K562 (cell line): Measurements from ENCODE around the gene ELF1. TPM values are rescaled to one million over a fixed set of nuclear protein-coding genes. Genes with fewer than 3 reads are reported as not detected.

Experiments
- ATAC-seq: fragments of 200-7000 bp; cut with Tn5 transposase; 3 replicates; pipeline ENCODE4 v1.9.1; 2020; ENCODE audit warnings: moderate library complexity
- BruUV-seq: library from RNA; stranded (reverse); fragments of 400-500 nt; replicated peaks from 2 replicates; lab custom pipeline; 2021; lab: Mats Ljungman, UMichigan
- CTCF ChIA-PET: fragments of 300-600 bp; formaldehyde crosslinking; extraction: SDS; loops from one replicate; lab custom pipeline; 2021; ENCODE audit warnings: low intra/inter-chr PET ratio; lab: Yijun Ruan, JAX
- POLR2A ChIA-PET: fragments of 300-600, 350-650 bp; sonication (Branson Sonifier 250); formaldehyde crosslinking; extraction: SDS; loops from one replicate; lab custom pipeline; 2021; ENCODE audit warnings: antibody characterized with exemption, inconsistent platforms; lab: Yijun Ruan, JAX
- DNase-seq, 4 experiments: peaks; one replicate each; pipeline versions ENCODE4 v3.0.0 to v3.0.0-alpha.2; 2011 to 2018; ENCODE audit warnings: low spot score in 3 of 4, mixed read lengths in 3 of 4; ENCODE audit errors: extremely low read depth in 1 of 4
- FAIRE-seq: peaks from 2 replicates; lab custom pipeline; 2011; peaks lifted over from hg19 to GRCh38; lab: Jason Lieb, UNC
- H2AFZ ChIP-seq: 2 replicates; pipeline ENCODE4 v1.6.0; 2011; ENCODE audit warnings: low read depth, low read length, control low read depth, inconsistent platforms
- H3K27ac ChIP-seq: fragments of 200-600 bp; 3 replicates; pipeline ENCODE4 v1.8.0; 2011; ENCODE audit warnings: low read depth, mild to moderate bottlenecking, control low read depth, inconsistent platforms, low read length, moderate library complexity, mixed read lengths; ENCODE audit errors: extremely low read depth
- H3K27me3 ChIP-seq, 2 experiments: fragments of 300-600 bp in 1 of 2; 2 replicates in 1 of 2; 3 replicates in 1 of 2; pipeline versions ENCODE4 v1.6.0 to v1.8.0; 2011; ENCODE audit warnings: inconsistent platforms in 2 of 2, low read length in 2 of 2, mild to moderate bottlenecking in 1 of 2, mixed read lengths in 1 of 2, moderate library complexity in 1 of 2; ENCODE audit not compliant: control insufficient read depth in 2 of 2, insufficient read depth in 2 of 2
- H3K36me3 ChIP-seq: fragments of 300-600 bp; 3 replicates; pipeline ENCODE4 v1.8.0; 2011; ENCODE audit warnings: mild to moderate bottlenecking, low read length, inconsistent platforms; ENCODE audit not compliant: control insufficient read depth, insufficient read depth
- H3K4me1 ChIP-seq, 2 experiments: fragments of 200-600 bp in 1 of 2; replicated peaks in 1 of 2; 2 replicates in 1 of 2; 3 replicates in 1 of 2; pipeline versions ENCODE4 v1.5.1 to v1.8.0; 2011; ENCODE audit warnings: inconsistent platforms in 2 of 2, low read length in 2 of 2, mild to moderate bottlenecking in 1 of 2, mixed read lengths in 1 of 2, moderate library complexity in 1 of 2; ENCODE audit not compliant: control insufficient read depth in 2 of 2, insufficient read depth in 2 of 2
- H3K4me2 ChIP-seq: 2 replicates; pipeline ENCODE4 v1.6.1; 2011; ENCODE audit warnings: low read length, control low read depth, inconsistent platforms, mixed read lengths; ENCODE audit not compliant: insufficient read depth
- H3K4me3 ChIP-seq: fragments of 200-600 bp; sonication (generic), shearing (Covaris generic); 2 replicates; pipeline ENCODE4 v1.5.1; 2016; ENCODE audit warnings: control low read depth, inconsistent platforms
- H3K79me2 ChIP-seq: fragments of 200-600 bp; 3 replicates; pipeline ENCODE4 v1.8.0; 2011; ENCODE audit warnings: low read length, inconsistent platforms; ENCODE audit not compliant: control insufficient read depth, insufficient read depth
- H3K9ac ChIP-seq, 2 experiments: 2 replicates each; pipeline versions ENCODE4 v1.6.0 to v1.6.1; 2011; ENCODE audit warnings: low read depth in 2 of 2, low read length in 2 of 2, control low read depth in 1 of 2, inconsistent platforms in 1 of 2, mild to moderate bottlenecking in 1 of 2, mixed read lengths in 1 of 2; ENCODE audit not compliant: insufficient read depth in 1 of 2
- H3K9me1 ChIP-seq: one replicate; pipeline ENCODE4 v1.6.0; 2011; ENCODE audit warnings: inconsistent platforms, mild to moderate bottlenecking, low read length, moderate library complexity; ENCODE audit not compliant: control insufficient read depth, insufficient read depth
- H3K9me3 ChIP-seq: replicated peaks from 2 replicates; pipeline ENCODE4 v1.5.1; 2011; ENCODE audit warnings: low read depth, low read length, inconsistent platforms; ENCODE audit not compliant: control insufficient read depth, insufficient read depth
- H4K20me1 ChIP-seq: replicated peaks from 2 replicates; pipeline ENCODE4 v1.6.1; 2011; ENCODE audit warnings: low read length, inconsistent platforms, mixed read lengths; ENCODE audit not compliant: control insufficient read depth, insufficient read depth
- CBX5 ChIP-seq: IDR thresholded peaks from 2 replicates; pipeline ENCODE4 v1.6.1; 2014; ENCODE audit warnings: low read depth, borderline replicate concordance
- ZNF121 ChIP-seq: sonication (generic); formaldehyde crosslinking; conservative IDR thresholded peaks from 2 replicates; pipeline ENCODE4 v1.8.0; 2022; ENCODE audit warnings: missing genetic modification reagents
- WGBS: fragments of 100-300 bp; shearing (Covaris generic); methylation state at CpG from one replicate; pipeline ENCODE4 v1.1.6; 2016; ENCODE audit warnings: low coverage, mixed read lengths; ENCODE audit not compliant: insufficient coverage; ENCODE audit errors: missing lambda C conversion rate; 5-methylcytosine and 5-hydroxymethylcytosine counted together
- in situ Hi-C: fragments of 300-500 bp; cut with MboI; formaldehyde crosslinking; loops from 4 replicates; pipeline ENCODE4 v1.15.0; 2018; ENCODE audit warnings: inconsistent platforms, mixed read lengths
- intact Hi-C: fragments of 100-400 bp; cut with micrococcal nuclease; formaldehyde crosslinking; loops from 2 replicates; pipeline ENCODE4 v1.14.2; 2022
- polyA plus RNA-seq, 8 experiments: library from polyadenylated mRNA; depleted of rRNA in 4 of 8; stranded (reverse) in 5 of 8; unstranded in 3 of 8; fragments of >200 nt; fragmentation: Nextera tagmentation in 2 of 8; fragmentation: Illumina TruSeq in 1 of 8; extraction: Ambion mirVana in 2 of 8; extraction: Trizol in 1 of 8; gene quantifications; 2 replicates each; pipeline versions ENCODE4 v1.2.1 to v1.2.3, GENCODE V29; 2011 to 2014; ENCODE audit warnings: inconsistent platforms in 1 of 8, missing spikeins in 1 of 8
- total RNA-seq, 7 experiments: library from RNA; depleted of rRNA in 6 of 7; stranded (reverse); fragments of >200 nt in 6 of 7; fragmentation: Illumina TruSeq in 2 of 7; extraction: Trizol in 2 of 7; gene quantifications; 2 replicates each; pipeline versions ENCODE4 v1.2.1 to v1.2.3, GENCODE V29; 2011 to 2021; ENCODE audit warnings: low replicate concordance in 1 of 7
- TF ChIP-seq, protein P1 (sequence below): fragments of 200-600 bp; sonication (generic); IDR thresholded peaks from one replicate; pipeline ENCODE4 v1.6.1; 2012; ENCODE audit warnings: mild to moderate bottlenecking, low read depth, low read length, inconsistent platforms

The ELF1 gene
- total and polyA plus RNA-seq, 9 of the 15 experiments (the other 6 are each of a cell fraction or from before 2014, with no cell fraction given) = 24.7 to 54.4 (median 33.4) TPM

DNA sequence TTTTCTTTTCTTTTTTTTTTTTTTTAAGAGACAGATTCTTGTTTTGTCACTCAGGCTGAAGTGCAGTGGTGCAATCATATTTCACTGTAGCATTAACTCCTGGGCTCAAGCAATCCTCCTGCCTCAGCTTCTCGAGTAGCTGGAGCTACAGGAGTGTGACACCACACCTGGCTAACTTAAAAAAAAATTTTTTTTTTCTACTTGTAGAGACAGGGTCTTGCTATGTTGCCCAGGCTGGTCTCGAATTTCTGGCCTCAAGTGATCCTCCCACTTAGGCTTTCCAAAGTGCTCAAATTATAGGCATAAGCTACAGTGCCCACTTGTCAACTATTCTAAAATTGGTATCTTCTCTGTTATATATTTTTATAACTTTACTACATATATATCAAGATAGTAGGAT is 6.6 kb downstream of the ELF1 start:
- in situ Hi-C loops = no loop called here
- WGBS = 57% methylated on average over 1 of the region's 2 CpGs

DNA sequence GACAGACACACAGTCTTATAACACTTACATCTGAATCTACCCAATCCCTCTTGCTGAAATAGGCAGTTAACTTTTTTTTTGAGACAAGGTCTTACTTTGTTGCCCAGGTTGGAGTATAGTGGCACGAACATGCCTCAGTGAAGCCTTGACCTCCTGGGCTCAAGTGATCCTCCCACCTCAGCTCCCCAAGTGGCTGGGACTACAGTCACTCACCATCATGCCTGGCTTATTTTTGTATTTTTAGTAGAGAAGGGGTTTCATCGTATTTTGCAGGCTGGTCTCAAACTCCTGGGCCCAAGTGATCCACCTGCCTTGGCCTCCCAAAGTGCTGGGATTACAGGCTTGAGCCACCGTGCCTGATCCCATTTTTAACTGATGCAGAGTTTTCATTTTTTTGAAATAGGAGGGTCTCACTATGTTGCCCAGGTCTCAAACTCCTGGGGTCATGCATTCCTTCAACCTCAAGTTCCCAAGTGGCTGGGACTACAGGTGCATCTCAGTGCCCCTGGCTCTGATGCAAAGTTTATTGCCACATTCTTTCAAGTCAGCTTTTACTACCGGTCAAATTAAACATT is 7.6 kb downstream of the ELF1 start:
- Histone ChIP-seq H2AFZ (no peak overlapping the region), H3K4me3 (no peak overlapping the region), H3K36me3 (peaks cover 29% of the 10 kb centered on the region; the same call in 2 of the 3 replicates), H3K9ac (no peak overlapping the region), H4K20me1 (no peaks in the 10 kb centered on the region), H3K4me2 (no peak overlapping the region; the same call in 1 of the 2 replicates), H3K27me3 (no peaks in the 10 kb centered on the region), H3K79me2 (peaks cover 100% of the 10 kb centered on the region), H3K9me3 (no peaks in the 10 kb centered on the region), H3K4me1 (peaks cover 3 to 32% of the 10 kb centered on the region in 2 experiments; a peak in 4 of 5 replicates), H3K9me1 (no peaks in the 10 kb centered on the region), H3K27ac (no peak overlapping the region)
- intact Hi-C loops (no loop called here), in situ Hi-C loops (no loop called here)
- POLR2A ChIA-PET = interaction anchor here (0.6 to 2.3 kb wide), 4 partner anchors 8 to 39 kb away, joined by 3 to 10 read pairs (median 3); partner anchors contain the start of gene ELF1
- no peak for FAIRE-seq
- WGBS = 66% methylated on average over 4 of the region's 4 CpGs
- CTCF ChIA-PET = no interaction called here
- no TSS peak for BruUV-seq
- DNase-seq = no peak
- ATAC-seq = no peak
- TF ChIP-seq, protein P1, sequence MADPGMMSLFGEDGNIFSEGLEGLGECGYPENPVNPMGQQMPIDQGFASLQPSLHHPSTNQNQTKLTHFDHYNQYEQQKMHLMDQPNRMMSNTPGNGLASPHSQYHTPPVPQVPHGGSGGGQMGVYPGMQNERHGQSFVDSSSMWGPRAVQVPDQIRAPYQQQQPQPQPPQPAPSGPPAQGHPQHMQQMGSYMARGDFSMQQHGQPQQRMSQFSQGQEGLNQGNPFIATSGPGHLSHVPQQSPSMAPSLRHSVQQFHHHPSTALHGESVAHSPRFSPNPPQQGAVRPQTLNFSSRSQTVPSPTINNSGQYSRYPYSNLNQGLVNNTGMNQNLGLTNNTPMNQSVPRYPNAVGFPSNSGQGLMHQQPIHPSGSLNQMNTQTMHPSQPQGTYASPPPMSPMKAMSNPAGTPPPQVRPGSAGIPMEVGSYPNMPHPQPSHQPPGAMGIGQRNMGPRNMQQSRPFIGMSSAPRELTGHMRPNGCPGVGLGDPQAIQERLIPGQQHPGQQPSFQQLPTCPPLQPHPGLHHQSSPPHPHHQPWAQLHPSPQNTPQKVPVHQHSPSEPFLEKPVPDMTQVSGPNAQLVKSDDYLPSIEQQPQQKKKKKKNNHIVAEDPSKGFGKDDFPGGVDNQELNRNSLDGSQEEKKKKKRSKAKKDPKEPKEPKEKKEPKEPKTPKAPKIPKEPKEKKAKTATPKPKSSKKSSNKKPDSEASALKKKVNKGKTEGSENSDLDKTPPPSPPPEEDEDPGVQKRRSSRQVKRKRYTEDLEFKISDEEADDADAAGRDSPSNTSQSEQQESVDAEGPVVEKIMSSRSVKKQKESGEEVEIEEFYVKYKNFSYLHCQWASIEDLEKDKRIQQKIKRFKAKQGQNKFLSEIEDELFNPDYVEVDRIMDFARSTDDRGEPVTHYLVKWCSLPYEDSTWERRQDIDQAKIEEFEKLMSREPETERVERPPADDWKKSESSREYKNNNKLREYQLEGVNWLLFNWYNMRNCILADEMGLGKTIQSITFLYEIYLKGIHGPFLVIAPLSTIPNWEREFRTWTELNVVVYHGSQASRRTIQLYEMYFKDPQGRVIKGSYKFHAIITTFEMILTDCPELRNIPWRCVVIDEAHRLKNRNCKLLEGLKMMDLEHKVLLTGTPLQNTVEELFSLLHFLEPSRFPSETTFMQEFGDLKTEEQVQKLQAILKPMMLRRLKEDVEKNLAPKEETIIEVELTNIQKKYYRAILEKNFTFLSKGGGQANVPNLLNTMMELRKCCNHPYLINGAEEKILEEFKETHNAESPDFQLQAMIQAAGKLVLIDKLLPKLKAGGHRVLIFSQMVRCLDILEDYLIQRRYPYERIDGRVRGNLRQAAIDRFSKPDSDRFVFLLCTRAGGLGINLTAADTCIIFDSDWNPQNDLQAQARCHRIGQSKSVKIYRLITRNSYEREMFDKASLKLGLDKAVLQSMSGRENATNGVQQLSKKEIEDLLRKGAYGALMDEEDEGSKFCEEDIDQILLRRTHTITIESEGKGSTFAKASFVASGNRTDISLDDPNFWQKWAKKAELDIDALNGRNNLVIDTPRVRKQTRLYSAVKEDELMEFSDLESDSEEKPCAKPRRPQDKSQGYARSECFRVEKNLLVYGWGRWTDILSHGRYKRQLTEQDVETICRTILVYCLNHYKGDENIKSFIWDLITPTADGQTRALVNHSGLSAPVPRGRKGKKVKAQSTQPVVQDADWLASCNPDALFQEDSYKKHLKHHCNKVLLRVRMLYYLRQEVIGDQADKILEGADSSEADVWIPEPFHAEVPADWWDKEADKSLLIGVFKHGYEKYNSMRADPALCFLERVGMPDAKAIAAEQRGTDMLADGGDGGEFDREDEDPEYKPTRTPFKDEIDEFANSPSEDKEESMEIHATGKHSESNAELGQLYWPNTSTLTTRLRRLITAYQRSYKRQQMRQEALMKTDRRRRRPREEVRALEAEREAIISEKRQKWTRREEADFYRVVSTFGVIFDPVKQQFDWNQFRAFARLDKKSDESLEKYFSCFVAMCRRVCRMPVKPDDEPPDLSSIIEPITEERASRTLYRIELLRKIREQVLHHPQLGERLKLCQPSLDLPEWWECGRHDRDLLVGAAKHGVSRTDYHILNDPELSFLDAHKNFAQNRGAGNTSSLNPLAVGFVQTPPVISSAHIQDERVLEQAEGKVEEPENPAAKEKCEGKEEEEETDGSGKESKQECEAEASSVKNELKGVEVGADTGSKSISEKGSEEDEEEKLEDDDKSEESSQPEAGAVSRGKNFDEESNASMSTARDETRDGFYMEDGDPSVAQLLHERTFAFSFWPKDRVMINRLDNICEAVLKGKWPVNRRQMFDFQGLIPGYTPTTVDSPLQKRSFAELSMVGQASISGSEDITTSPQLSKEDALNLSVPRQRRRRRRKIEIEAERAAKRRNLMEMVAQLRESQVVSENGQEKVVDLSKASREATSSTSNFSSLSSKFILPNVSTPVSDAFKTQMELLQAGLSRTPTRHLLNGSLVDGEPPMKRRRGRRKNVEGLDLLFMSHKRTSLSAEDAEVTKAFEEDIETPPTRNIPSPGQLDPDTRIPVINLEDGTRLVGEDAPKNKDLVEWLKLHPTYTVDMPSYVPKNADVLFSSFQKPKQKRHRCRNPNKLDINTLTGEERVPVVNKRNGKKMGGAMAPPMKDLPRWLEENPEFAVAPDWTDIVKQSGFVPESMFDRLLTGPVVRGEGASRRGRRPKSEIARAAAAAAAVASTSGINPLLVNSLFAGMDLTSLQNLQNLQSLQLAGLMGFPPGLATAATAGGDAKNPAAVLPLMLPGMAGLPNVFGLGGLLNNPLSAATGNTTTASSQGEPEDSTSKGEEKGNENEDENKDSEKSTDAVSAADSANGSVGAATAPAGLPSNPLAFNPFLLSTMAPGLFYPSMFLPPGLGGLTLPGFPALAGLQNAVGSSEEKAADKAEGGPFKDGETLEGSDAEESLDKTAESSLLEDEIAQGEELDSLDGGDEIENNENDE = no peak

More for the DNA sequence above, 6.6 kb downstream of the ELF1 start:
- peaks cover 99% of the 10 kb centered on the region for H3K79me2 ChIP-seq
- CTCF ChIA-PET = no interaction called here
- no peak for TF ChIP-seq CBX5
- peak; percentile 75; the same call in 1 of the 2 replicates for TF ChIP-seq ZNF121 (CRISPR knock-in tag)
- intact Hi-C loops = no loop called here
- peaks cover 29% of the 10 kb centered on the region; the same call in 2 of the 3 replicates for H3K36me3 ChIP-seq
- no peaks in the 10 kb centered on the region for H3K27me3 ChIP-seq
- POLR2A ChIA-PET = interaction anchor here (1.0 kb wide), 1 partner anchor 20 kb away, joined by 3 read pairs; no protein-coding TSS in a partner anchor
- FAIRE-seq = no peak
- no peak overlapping the region for H3K9ac ChIP-seq
- DNase-seq = no peak
- BruUV-seq = no TSS peak
- no peak overlapping the region for H3K4me3 ChIP-seq
- H3K9me1 ChIP-seq = no peaks in the 10 kb centered on the region
- no peak overlapping the region for H3K4me2 ChIP-seq
- no peak for ATAC-seq
- peaks cover 3 to 25% of the 10 kb centered on the region in 2 experiments; a peak in 3 of 5 replicates for H3K4me1 ChIP-seq
- H4K20me1 ChIP-seq = no peaks in the 10 kb centered on the region
- H3K27ac ChIP-seq = no peak overlapping the region
- H3K9me3 ChIP-seq = no peaks in the 10 kb centered on the region
- no peak overlapping the region for H2AFZ ChIP-seq
